ENCODE results near the gene PLK3. TPM values are rescaled to one million over a fixed set of nuclear protein-coding genes. Genes with fewer than 3 reads are reported as not detected.
A peak's percentile ranks its signal among the peaks of the same experiment; 100 is the strongest.

The PLK3 gene
- total and polyA plus RNA-seq, 9 of the 15 experiments (the other 6 are each of a cell fraction or from before 2014, with no cell fraction given), result 0.52 to 22.7 (median 11.0) TPM

DNA sequence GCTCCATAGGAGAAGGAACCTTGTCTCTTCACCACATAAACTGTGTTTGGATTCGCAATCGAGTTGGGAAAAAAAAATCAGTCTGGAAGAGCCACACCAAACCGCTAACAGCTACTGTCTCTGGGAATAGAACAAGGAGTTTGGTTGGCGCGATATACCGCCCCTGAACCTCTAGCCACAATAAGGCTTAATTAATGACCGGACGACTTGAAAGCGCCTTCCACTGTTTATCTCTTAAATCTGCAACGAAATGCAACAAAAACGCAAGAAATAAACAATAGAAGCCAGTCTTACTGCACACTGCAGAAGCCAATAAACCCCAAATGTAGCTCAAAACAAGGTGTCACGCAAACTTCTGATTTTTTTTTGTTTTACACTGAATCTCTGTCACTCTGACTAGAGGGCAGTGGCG, 19.0 kb downstream of the PLK3 start (continued):
- TF ChIP-seq, protein P1, sequence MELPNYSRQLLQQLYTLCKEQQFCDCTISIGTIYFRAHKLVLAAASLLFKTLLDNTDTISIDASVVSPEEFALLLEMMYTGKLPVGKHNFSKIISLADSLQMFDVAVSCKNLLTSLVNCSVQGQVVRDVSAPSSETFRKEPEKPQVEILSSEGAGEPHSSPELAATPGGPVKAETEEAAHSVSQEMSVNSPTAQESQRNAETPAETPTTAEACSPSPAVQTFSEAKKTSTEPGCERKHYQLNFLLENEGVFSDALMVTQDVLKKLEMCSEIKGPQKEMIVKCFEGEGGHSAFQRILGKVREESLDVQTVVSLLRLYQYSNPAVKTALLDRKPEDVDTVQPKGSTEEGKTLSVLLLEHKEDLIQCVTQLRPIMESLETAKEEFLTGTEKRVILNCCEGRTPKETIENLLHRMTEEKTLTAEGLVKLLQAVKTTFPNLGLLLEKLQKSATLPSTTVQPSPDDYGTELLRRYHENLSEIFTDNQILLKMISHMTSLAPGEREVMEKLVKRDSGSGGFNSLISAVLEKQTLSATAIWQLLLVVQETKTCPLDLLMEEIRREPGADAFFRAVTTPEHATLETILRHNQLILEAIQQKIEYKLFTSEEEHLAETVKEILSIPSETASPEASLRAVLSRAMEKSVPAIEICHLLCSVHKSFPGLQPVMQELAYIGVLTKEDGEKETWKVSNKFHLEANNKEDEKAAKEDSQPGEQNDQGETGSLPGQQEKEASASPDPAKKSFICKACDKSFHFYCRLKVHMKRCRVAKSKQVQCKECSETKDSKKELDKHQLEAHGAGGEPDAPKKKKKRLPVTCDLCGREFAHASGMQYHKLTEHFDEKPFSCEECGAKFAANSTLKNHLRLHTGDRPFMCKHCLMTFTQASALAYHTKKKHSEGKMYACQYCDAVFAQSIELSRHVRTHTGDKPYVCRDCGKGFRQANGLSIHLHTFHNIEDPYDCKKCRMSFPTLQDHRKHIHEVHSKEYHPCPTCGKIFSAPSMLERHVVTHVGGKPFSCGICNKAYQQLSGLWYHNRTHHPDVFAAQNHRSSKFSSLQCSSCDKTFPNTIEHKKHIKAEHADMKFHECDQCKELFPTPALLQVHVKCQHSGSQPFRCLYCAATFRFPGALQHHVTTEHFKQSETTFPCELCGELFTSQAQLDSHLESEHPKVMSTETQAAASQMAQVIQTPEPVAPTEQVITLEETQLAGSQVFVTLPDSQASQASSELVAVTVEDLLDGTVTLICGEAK (IDR thresholded peaks at IDR 0.05), result peak; percentile 67; the same call in 1 of the 2 replicates
- TF ChIP-seq, protein P1 (CRISPR knock-in tag; IDR thresholded peaks at IDR 0.05), result no peak
- TF ChIP-seq RBBP5 (IDR thresholded peaks at IDR 0.05; ENCODE audit: borderline replicate concordance, insufficient read depth, low read length, poor library complexity, severe bottlenecking) (peak; percentile 45), ZNF12 (CRISPR knock-in tag; IDR thresholded peaks at IDR 0.05) (0 out of 2 replicates have a peak, but pooled peaks have one; percentile 13), DPF2 (IDR thresholded peaks at IDR 0.05) (peak; percentile 48; the same call in 1 of the 2 replicates), GATA2 (CRISPR knock-in tag; IDR thresholded peaks at IDR 0.05) (peak; percentile 84), RCOR1 (IDR thresholded peaks at IDR 0.05; ENCODE audit: borderline replicate concordance in 1 of 2, low read depth in 2 of 2, low read length in 2 of 2) (peak in 1 of 2 experiments; percentile 62; a peak in 1 of 4 replicates), FOXK2 (conservative IDR thresholded peaks at IDR 0.05 in 1 of 2, IDR thresholded peaks at IDR 0.05 in 1 of 2; ENCODE audit: low read depth in 2 of 2) (peak in 1 of 2 experiments; percentile 28; a peak in 2 of 4 replicates), RFX5 (IDR thresholded peaks at IDR 0.05; ENCODE audit: low read depth, low read length) (0 out of 2 replicates have a peak, but pooled peaks have one; percentile 0), KDM5B (IDR thresholded peaks at IDR 0.05; ENCODE audit: insufficient replicate concordance, low read depth, low read length) (no peak), HNRNPH1 (optimal IDR thresholded peaks at IDR 0.05; ENCODE audit: low read depth, low read length) (no peak), SP1 (CRISPR knock-in tag; IDR thresholded peaks at IDR 0.05) (peak; percentile 89; the same call in 1 of the 2 replicates), CCAR2 (IDR thresholded peaks at IDR 0.05; ENCODE audit: low read depth, low read length) (no peak), ATF1 (CRISPR knock-in tag; IDR thresholded peaks at IDR 0.05) (no peak), ATF1 (tag; IDR thresholded peaks at IDR 0.05) (peak; percentile 72; the same call in 1 of the 2 replicates), POLR3A (IDR thresholded peaks at IDR 0.05; ENCODE audit: borderline replicate concordance, extremely low read depth, insufficient read depth, insufficient read length) (no peak), ZNF384 (IDR thresholded peaks at IDR 0.05; ENCODE audit: low read depth, low read length) (no peak), KDM1A (IDR thresholded peaks at IDR 0.05) (peak; percentile 73 to 83; a peak in 3 of 4 replicates)
- TF ChIP-seq, protein P2, sequence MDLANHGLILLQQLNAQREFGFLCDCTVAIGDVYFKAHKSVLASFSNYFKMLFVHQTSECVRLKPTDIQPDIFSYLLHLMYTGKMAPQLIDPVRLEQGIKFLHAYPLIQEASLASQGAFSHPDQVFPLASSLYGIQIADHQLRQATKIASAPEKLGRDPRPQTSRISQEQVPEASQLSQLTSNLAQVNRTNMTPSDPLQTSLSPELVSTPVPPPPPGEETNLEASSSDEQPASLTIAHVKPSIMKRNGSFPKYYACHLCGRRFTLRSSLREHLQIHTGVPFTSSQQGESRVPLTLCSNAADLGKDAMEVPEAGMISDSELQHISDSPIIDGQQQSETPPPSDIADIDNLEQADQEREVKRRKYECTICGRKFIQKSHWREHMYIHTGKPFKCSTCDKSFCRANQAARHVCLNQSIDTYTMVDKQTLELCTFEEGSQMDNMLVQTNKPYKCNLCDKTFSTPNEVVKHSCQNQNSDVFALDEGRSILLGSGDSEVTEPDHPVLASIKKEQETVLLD (IDR thresholded peaks at IDR 0.05), result peak; percentile 9; the same call in 1 of the 2 replicates
